OCI-LY1 (cell line): Measurements from ENCODE around the gene IQSEC1.

Source experiments
- CTCF ChIP-seq: fragments of 200-600 bp; sonication (generic), shearing (Covaris generic); IDR thresholded peaks from 2 replicates; pipeline ENCODE4 v1.5.1; 2017; ENCODE audit warnings: mild to moderate bottlenecking, antibody characterized with exemption, low read length, moderate library complexity, mixed read lengths
- EZH2 ChIP-seq: fragments of 200-600 bp; sonication (generic), shearing (Covaris generic); IDR thresholded peaks from 2 replicates; pipeline ENCODE4 v1.8.0; 2017; ENCODE audit warnings: borderline replicate concordance, mixed run types, mild to moderate bottlenecking, antibody characterized with exemption, low read length, moderate library complexity, mixed read lengths

GRCh38 chr3:12862387-12862786 lies 210.8 kb downstream of the IQSEC1 start:
- TF ChIP-seq CTCF (no peak), EZH2 (no peak)
